RKO (cell line): Measurements from ENCODE around the gene SSH2.

Experiments
- DNase-seq: peaks from one replicate; pipeline ENCODE4 v3.0.0-alpha.2; 2016; ENCODE audit warnings: low spot score

Gene SSH2

DNA sequence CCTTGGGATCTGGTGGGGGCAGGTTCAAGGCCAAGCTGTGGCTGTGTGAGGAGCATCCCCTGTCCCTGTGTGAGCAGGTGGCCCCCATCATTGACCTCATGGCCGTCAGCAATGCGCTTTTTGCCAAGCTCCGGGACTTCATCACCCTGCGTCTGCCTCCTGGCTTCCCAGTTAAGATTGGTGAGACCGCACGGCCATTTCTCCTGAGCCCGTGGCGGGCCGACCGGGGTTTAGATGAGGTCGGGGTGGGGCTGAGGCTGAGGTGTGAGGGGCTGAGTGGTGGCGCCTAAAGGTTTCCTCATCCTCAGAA lies 318.0 kb downstream of the SSH2 start:
- DNase-seq, result no peak

GRCh38 chr17:29611351-29612093 lies 318.5 kb downstream of the SSH2 start:
- no peak for DNase-seq

DNA sequence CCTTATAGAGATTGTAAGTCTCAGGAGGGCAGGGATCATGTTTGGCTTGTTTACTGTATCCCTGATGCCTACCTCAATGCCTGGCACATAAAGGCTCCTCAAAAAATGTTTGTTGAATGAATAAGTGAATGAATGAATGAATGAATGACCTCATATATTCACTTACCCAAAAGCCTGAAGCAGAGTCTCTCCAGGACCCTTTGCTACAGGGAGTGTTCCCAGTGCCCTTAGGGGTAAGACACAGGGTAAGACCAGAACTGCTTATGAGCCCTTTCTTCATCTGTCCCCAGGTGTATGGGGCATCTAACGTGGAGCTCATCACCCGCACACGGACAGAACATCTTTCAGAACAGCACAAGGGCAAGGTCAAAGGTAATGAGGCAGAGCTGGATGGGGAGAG lies 319.6 kb downstream of the SSH2 start:
- DNase-seq, result no peak

DNA sequence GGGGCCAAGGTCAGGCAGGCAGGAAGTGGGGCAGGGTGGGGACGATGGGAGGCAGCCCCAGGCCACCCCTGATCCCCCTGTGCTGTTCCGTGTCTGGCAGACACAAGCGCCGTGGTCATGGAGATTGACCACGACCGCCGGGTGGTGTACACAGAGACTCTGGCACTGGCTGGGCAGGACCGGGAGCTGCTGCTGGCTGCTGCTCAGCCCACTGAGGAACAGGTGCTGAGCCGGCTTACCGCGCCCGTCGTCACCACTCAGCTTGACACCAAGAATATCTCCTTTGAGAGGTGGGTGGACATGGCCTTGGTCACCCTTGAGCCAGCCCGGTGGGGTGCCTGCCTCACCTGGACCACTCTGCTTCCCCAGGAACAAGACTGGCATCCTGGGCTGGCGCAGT lies 321.0 kb downstream of the SSH2 start:
- no peak for DNase-seq

DNA sequence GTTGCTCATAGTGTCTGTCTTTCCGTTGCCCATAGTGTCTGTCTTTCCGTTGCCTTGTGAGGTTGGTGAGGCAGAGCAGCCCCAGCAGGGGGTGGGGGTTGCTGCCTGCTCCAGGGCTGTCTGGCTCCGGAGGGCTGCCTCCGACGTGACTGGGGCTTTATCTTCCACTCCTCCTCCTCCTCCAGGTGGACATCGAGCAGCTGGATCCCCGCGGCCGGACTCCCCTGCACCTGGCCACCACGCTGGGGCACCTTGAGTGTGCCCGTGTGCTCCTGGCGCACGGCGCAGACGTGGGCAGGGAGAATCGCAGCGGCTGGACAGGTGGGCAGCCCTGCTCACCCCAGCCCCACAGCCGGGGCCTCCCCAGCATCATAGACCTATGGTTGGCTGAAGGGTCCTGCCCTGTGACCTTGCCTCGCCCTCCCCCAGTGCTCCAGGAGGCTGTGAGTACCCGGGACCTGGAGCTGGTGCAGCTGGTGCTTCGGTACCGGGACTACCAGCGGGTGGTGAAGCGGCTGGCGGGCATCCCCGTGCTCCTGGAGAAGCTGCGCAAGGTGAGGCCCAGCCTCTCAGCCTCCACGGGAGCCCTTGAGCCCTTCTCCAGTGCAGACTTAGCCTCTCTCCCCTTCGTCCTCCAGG lies 322.4 kb downstream of the SSH2 start:
- DNase-seq, result no peak

- no peak for DNase-seq
These were observed 326.8 kb downstream of the SSH2 start for GRCh38 chr17:29603109-29603674.

DNA sequence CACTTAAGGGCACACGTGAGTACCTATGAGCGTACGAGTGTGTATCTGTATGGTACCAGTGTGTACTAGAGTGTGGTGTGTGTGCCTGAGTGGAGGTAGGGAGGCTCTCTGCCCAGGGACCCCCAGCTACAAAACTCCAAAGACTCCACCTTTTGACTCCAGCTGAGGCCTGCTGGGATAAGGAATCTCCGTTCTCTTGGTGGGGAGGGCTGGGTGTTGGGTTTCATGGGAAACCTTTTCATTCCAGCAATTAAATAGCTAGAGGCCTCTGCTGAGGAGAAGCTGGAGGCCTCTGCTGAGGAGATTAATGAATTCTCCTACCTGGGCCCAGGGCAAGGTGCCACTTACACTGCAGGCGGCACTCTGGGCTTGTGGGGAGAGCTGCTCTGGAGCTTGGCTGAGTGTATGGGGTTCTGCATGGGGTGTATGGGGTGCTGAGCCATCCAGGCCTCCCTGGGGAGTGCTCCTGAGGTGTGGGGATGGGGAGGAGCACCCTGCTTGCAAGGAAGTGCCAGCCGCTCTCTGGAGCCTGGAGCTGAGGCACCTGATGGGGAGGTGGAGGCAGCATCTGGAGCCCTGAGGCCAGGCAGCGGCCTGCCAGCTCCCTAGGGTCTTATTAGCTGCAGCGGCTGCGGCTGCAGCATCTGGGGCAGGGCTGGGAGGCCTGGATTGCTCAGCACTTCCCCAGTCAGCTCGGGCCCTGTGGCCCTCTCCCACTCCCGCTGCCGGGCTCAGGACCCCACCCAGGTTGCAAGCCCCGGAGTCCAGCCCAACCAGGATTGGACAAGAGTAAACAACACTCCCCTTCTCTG lies 332.5 kb downstream of the SSH2 start:
- DNase-seq, result no peak

DNA sequence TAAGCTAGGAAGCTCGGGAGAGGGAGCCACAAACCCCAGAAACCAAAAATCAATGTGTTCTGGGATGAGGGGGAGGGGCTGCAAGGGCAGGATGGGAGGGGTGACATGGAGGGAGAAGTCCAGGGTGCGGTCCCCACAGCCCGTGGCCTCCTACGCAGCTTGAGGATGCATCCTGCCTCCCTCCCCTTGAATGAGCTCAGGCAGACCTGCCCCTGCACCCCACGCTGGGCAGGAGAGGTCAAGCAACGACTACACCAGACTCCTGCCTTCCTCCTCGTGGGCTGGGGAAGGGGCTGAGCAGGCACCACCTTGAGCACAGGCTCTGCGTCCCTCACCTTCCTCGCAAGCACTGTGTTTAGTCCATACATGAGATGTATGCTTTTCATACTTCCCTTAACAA lies 333.2 kb downstream of the SSH2 start:
- DNase-seq, result no peak

GRCh38 chr17:29595943-29596774 lies 333.9 kb downstream of the SSH2 start:
- DNase-seq, result no peak

GRCh38 chr17:29595107-29595942 lies 334.7 kb downstream of the SSH2 start:
- no peak for DNase-seq

DNA sequence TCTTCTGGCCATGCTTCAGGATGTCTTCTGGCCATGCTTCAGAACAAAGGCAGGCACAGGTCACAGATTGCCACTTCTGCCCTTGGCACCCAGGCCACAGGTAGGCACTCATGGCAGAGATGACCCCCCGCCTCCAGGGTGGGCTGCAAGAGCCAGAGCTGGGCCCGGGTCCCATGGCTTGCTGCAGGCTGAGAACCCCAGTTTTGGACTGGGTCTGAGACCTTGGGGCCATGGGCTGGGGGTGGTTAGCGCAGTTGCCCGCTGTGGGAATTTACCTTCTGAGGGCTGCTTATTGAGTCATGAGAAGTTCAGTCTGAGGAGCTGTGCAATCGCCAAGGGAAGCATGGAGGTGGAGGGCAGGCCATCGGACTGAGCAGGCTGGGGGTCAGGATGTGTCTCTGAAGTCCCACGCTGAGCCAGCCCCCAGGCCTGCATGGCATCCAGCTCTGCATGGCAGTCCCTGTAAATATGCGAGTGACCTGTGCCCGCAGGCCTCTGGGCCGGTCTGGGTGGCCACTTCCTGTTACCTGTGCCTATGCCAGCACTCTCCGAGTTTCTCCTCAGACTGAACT lies 335.4 kb downstream of the SSH2 start:
- DNase-seq, result no peak

DNA sequence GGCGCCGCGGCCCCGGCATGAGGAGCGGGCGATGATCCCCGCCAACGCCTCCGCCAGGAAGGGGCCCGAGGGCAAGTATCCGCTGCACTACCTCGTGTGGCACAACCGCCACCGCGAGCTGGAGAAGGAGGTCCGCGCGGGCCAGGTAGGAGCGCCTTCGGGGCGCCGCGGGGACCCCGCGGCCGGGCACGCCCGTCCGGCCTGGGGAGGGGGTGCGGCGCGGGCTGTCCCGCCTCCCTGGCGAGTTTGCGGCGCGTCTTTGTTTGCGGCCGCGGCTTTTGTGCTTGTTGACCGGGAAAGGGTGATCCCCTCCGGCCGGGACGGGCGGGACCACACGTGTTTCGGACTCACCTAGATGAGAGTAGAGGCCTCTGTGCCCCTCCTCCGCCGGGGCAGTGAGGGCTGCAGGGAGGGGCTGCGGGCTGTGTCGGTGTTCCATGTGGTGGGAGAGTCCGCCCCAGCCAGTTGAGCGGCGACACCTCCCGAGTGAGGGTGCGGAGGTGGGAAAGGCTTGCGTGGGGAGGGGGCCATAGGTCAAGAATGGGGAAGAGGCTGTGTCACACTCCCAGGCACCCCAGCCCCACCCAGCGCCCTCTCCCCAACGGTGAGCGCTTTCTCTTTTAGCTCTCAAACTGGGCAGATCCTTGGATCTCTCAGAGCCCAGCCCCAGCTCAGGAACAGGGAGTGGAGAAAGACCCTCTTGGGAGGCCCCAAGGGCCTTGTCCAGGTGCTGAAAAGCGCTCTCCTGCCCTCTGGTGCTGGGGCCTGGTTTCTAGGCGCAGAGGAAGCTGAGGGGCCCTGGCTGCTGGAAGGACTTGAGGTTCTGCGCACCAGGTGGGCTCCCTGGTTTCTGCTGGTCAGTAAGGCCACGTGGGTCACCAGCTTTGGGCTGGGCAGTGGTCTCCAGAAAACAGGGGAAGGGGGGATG lies 336.2 kb downstream of the SSH2 start:
- DNase-seq, result peak; percentile 64

GRCh38 chr17:29592850-29593551 lies 337.0 kb downstream of the SSH2 start, which contains the start of gene ANKRD13B:
Gene ANKRD13B (plus strand): TSS chr17:29593132. CDS start chr17:29593622, 490 bp downstream.
- peak; percentile 62 for DNase-seq

- peak; percentile 93 for DNase-seq
These were observed 338.1 kb downstream of the SSH2 start for GRCh38 chr17:29591737-29592608.

DNA sequence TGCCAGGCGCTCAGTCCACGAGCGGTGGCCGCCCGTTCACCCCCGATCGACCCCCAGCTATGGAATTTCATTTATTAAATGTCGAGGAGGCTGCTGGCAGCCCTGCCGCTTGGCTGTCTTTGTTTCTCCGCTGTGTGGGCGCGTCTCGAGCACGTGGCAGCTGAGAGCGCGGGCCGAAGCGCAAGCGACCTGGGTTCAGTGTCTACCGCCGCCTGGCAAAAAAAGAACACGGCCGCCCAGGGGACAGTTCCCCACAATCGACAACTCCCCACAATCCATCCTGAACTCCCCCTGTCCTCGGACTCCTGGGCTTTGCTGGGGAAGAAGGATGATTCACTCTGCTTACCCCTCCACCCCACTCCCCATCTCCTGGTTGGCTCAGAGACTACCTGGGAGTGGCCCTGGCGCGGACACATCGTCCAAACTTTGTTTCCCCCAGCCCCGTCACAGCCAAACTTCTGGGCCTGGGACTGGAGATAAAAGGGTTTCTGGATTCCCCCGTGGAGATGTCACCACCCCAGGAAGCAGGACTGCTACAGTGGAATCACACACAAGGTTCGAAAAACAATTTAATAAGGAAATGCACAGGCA lies 338.8 kb downstream of the SSH2 start:
- DNase-seq, result peak; percentile 81

DNA sequence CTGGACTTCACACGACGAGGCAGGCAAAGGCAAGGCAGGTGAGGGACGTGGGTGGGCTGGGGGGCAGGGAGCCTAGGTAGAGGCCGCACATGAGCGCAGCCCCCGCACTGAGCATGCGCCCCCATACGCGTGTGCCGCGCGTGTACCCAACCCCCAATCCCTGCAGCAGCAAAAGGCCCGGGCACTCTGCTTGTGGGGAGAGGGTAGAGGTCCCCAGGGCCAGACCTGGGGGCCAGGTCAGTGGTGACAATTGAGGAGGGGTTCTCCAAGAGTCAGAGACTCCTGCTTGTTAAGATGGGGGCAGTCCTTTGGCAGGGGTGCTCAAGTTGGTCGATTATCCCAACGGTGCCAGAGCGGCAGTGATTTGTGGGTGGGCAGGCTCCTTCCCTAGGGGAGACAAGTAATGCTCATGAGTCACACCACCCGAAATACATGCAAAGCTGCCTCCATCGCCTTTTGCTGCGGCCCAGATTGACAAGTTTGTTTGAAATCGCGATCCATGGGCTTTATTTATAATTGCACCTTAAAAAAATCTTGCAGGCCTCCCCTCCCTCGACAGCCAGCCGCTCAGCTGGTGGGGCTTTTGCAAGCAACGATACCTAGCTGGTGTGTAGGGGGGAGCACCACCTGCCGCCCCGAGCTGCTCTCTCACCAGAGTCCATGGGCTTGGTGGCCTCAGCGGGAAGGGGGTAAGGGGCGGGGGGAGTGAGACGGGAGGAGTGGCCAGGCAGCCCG lies 339.4 kb downstream of the SSH2 start:
- peak; percentile 92 for DNase-seq
